WTC11 (cell line): ENCODE results near the gene SLC12A9. TPM values are rescaled to one million over a fixed set of nuclear protein-coding genes. Genes with fewer than 3 reads are reported as not detected.

Experiments used
- ATAC-seq: fragments of 200-7000 bp; cut with Tn5 transposase; 2 replicates; pipeline ENCODE4 v1.10.0; 2021; ENCODE audit warnings: mild to moderate bottlenecking, moderate library complexity
- CTCF ChIA-PET: fragments of 300-600 bp; sonication (Branson Sonifier 250); formaldehyde crosslinking; loops from one replicate; lab custom pipeline; 2021; ENCODE audit warnings: antibody characterized with exemption; lab: Charles Lee
- POLR2A ChIA-PET: fragments of 350-600 bp; sonication (Branson Sonifier 250); formaldehyde crosslinking; loops from one replicate; lab custom pipeline; 2021; ENCODE audit warnings: antibody characterized with exemption; lab: Charles Lee
- DNase-seq: peaks from one replicate; pipeline ENCODE4 v3.0.0; 2021; ENCODE audit warnings: low spot score
- H3K27ac Mint-ChIP-seq: 2 replicates; pipeline ENCODE4 v1.8.0; 2021; ENCODE audit warnings: mixed read lengths
- H3K27me3 Mint-ChIP-seq: 2 replicates; pipeline ENCODE4 v1.8.0; 2021; ENCODE audit warnings: low read depth, mild to moderate bottlenecking, moderate library complexity, mixed read lengths
- H3K36me3 Mint-ChIP-seq: 2 replicates; pipeline ENCODE4 v1.8.0; 2021; ENCODE audit warnings: mixed read lengths
- H3K4me1 Mint-ChIP-seq: 2 replicates; pipeline ENCODE4 v1.8.0; 2022; ENCODE audit warnings: mixed read lengths
- H3K4me3 Mint-ChIP-seq: 2 replicates; pipeline ENCODE4 v1.8.0; 2021; ENCODE audit warnings: mild to moderate bottlenecking, moderate library complexity, mixed read lengths
- H3K9me3 Mint-ChIP-seq: 2 replicates; pipeline ENCODE4 v1.8.0; 2021; ENCODE audit warnings: mixed read lengths
- ARID4B ChIP-seq: sonication (generic); formaldehyde crosslinking; IDR thresholded peaks from 2 replicates; pipeline ENCODE4 v1.8.0; 2023; ENCODE audit warnings: missing genetic modification reagents, mild to moderate bottlenecking, borderline replicate concordance
- ATF1 ChIP-seq: sonication (generic); formaldehyde crosslinking; IDR thresholded peaks from 2 replicates; pipeline ENCODE4 v1.8.1; 2023; ENCODE audit warnings: mild to moderate bottlenecking, moderate library complexity, missing genetic modification reagents
- ATF2 ChIP-seq: sonication (generic); formaldehyde crosslinking; IDR thresholded peaks from 2 replicates; pipeline ENCODE4 v1.8.1; 2022; ENCODE audit warnings: low read depth, missing genetic modification reagents, borderline replicate concordance
- ESRRA ChIP-seq: sonication (generic); formaldehyde crosslinking; IDR thresholded peaks from 2 replicates; pipeline ENCODE4 v1.8.1; 2022; ENCODE audit warnings: mild to moderate bottlenecking, missing genetic modification reagents, borderline replicate concordance
- FOXK1 ChIP-seq: sonication (generic); formaldehyde crosslinking; IDR thresholded peaks from 2 replicates; pipeline ENCODE4 v1.8.0; 2022; ENCODE audit warnings: mild to moderate bottlenecking, moderate library complexity, missing genetic modification reagents
- FOXP1 ChIP-seq: sonication (generic); formaldehyde crosslinking; IDR thresholded peaks from 2 replicates; pipeline ENCODE4 v1.8.0; 2022; ENCODE audit warnings: missing genetic modification reagents, mild to moderate bottlenecking, moderate library complexity, borderline replicate concordance
- GTF2I ChIP-seq: fragments of 250-450 bp; sonication (Bioruptor Pico); conservative IDR thresholded peaks from 2 replicates; pipeline ENCODE4 v1.4.0; 2021; ENCODE audit warnings: mild to moderate bottlenecking
- KAT7 ChIP-seq: sonication (generic); formaldehyde crosslinking; IDR thresholded peaks from 2 replicates; pipeline ENCODE4 v1.8.1; 2023; ENCODE audit warnings: missing genetic modification reagents, mild to moderate bottlenecking, borderline replicate concordance
- NFATC4 ChIP-seq: fragments of 250-450 bp; sonication (Bioruptor Pico); IDR thresholded peaks from 2 replicates; pipeline ENCODE4 v1.9.0; 2021; ENCODE audit warnings: mild to moderate bottlenecking
- NR1H2 ChIP-seq: sonication (generic); formaldehyde crosslinking; IDR thresholded peaks from 2 replicates; pipeline ENCODE4 v1.9.0; 2021; ENCODE audit warnings: mild to moderate bottlenecking, moderate library complexity, missing genetic modification reagents
- NR2C2 ChIP-seq: sonication (generic); formaldehyde crosslinking; IDR thresholded peaks from 2 replicates; pipeline ENCODE4 v1.8.0; 2022; ENCODE audit warnings: mild to moderate bottlenecking, missing genetic modification reagents
- TEAD4 ChIP-seq: sonication (generic); formaldehyde crosslinking; IDR thresholded peaks from 2 replicates; pipeline ENCODE4 v1.8.0; 2022; ENCODE audit warnings: mild to moderate bottlenecking, missing genetic modification reagents
- ZNF121 ChIP-seq: sonication (generic); formaldehyde crosslinking; IDR thresholded peaks from 2 replicates; pipeline ENCODE4 v1.8.0; 2023; ENCODE audit warnings: missing genetic modification reagents
- ZNF232 ChIP-seq: sonication (generic); formaldehyde crosslinking; IDR thresholded peaks from 2 replicates; pipeline ENCODE4 v1.8.0; 2022; ENCODE audit warnings: mild to moderate bottlenecking, missing genetic modification reagents
- ZNF263 ChIP-seq: sonication (generic); formaldehyde crosslinking; IDR thresholded peaks from 2 replicates; pipeline ENCODE4 v1.8.1; 2022; ENCODE audit warnings: low read depth, mild to moderate bottlenecking, moderate library complexity, missing genetic modification reagents
- total RNA-seq: library from RNA; stranded (reverse); gene quantifications from 3 replicates; pipeline ENCODE4 v1.2.3, GENCODE V29; 2021
- TF ChIP-seq, protein P1 (sequence below): sonication (generic); formaldehyde crosslinking; IDR thresholded peaks from 2 replicates; pipeline ENCODE4 v1.8.0; 2023; ENCODE audit warnings: missing genetic modification reagents
- TF ChIP-seq, protein P2 (sequence below): sonication (generic); formaldehyde crosslinking; IDR thresholded peaks from 2 replicates; pipeline ENCODE4 v1.8.1; 2022; ENCODE audit warnings: low read depth, mild to moderate bottlenecking, moderate library complexity, missing genetic modification reagents, borderline replicate concordance
- TF ChIP-seq, protein P3 (sequence below): sonication (generic); formaldehyde crosslinking; IDR thresholded peaks from 2 replicates; pipeline ENCODE4 v1.8.0; 2022; ENCODE audit warnings: mild to moderate bottlenecking, missing genetic modification reagents
- TF ChIP-seq, protein P4 (sequence below): sonication (generic); formaldehyde crosslinking; IDR thresholded peaks from 2 replicates; pipeline ENCODE4 v1.8.0; 2023; ENCODE audit warnings: mild to moderate bottlenecking, missing genetic modification reagents
- TF ChIP-seq, protein P5 (sequence below): sonication (generic); formaldehyde crosslinking; IDR thresholded peaks from 2 replicates; pipeline ENCODE4 v1.8.0; 2022; ENCODE audit warnings: mild to moderate bottlenecking, missing genetic modification reagents

SLC12A9 gene
- total RNA-seq, 1 experiment from 2014 or later = 39.3 TPM

- TF ChIP-seq, protein P1, sequence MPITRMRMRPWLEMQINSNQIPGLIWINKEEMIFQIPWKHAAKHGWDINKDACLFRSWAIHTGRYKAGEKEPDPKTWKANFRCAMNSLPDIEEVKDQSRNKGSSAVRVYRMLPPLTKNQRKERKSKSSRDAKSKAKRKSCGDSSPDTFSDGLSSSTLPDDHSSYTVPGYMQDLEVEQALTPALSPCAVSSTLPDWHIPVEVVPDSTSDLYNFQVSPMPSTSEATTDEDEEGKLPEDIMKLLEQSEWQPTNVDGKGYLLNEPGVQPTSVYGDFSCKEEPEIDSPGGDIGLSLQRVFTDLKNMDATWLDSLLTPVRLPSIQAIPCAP (CRISPR knock-in tag) = 0 out of 2 replicates have a peak, but pooled peaks have one; percentile 35
- TF ChIP-seq ESRRA (CRISPR knock-in tag) = no peak
- no peak; the same call in 1 of the 2 replicates for TF ChIP-seq ATF1 (CRISPR knock-in tag)
- TF ChIP-seq, protein P2, sequence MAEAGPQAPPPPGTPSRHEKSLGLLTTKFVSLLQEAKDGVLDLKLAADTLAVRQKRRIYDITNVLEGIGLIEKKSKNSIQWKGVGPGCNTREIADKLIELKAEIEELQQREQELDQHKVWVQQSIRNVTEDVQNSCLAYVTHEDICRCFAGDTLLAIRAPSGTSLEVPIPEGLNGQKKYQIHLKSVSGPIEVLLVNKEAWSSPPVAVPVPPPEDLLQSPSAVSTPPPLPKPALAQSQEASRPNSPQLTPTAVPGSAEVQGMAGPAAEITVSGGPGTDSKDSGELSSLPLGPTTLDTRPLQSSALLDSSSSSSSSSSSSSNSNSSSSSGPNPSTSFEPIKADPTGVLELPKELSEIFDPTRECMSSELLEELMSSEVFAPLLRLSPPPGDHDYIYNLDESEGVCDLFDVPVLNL (CRISPR knock-in tag) = no peak; the same call in 1 of the 2 replicates
Observed at GRCh38 chr7:100888988-100889750, 36.7 kb downstream of the SLC12A9 start, which contains the start of gene UFSP1 (continued).

DNA sequence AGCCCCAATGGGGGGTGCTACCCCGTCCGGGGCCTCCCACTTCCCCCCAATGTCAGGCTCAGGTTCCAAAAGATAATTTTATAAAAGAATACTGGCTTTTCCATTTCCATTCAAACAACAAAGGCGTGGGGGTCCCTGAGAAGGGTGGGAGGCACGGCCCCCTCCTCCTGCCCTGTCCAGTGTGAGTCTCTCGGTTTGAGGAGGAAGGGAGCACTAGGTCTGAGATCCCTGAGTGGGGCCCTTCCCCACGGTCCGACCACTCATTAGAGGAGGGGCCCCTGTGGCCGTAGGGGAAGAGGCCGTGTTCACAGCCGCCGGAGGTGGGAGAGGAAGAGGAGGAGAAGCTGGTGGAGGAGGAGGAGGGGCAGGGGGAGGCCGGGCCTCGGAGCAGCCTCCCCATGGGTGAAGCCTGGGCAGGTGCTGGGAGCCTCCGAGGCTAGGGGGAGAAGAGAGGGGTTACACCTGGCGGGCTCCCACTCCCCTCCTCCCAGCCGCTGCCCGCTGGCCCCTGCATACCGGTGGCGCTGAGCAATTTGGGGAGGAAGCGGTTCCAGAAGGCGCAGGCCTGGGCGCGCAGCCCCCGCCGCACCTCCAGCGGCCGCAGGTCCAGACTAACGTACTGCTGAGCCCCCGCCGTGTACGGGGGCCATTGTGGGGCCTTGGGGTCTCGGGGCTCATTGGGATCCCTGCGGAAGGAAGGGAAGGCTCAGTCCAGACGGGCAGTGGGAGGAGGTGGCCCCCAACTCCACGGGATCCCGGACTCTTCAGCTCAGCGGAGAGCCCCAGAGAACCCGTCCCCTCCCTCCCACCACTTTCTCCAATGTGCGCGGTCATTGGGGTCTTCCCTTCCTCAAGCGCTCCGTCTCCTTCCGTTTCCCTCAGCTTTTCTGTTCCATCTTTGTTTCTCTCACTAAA is 38.4 kb downstream of the SLC12A9 start:
- Mint-ChIP-seq H3K4me1 (peaks cover 42% of the 10 kb centered on the region), H3K27ac (peak overlapping the region; percentile 97), H3K36me3 (peaks cover 28% of the 10 kb centered on the region), H3K4me3 (peak overlapping the region; percentile 88), H3K27me3 (peaks cover 11% of the 10 kb centered on the region), H3K9me3 (no peaks in the 10 kb centered on the region)
- ChIA-PET POLR2A (interaction anchor here (0.5 to 6.2 kb wide), 11 partner anchors 16 to 1011 kb away, joined by 3 to 71 read pairs (median 4); partner anchors contain the start of genes EPHB4, FBXO24, SRRT and TRIP6), CTCF (interaction anchor here (0.6 to 2.4 kb wide), 25 partner anchors 16 to 1744 kb away, joined by 3 to 18 read pairs (median 5); partner anchors contain the start of genes EPHB4, POP7, SLC12A9 and SRRT)
- ATAC-seq (no peak), DNase-seq (peak; percentile 48)
- TF ChIP-seq, protein P3, sequence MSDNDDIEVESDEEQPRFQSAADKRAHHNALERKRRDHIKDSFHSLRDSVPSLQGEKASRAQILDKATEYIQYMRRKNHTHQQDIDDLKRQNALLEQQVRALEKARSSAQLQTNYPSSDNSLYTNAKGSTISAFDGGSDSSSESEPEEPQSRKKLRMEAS (CRISPR knock-in tag) = peak; percentile 13; the same call in 1 of the 2 replicates
- TF ChIP-seq NR2C2 (CRISPR knock-in tag) = no peak
- 0 out of 2 replicates have a peak, but pooled peaks have one; percentile 96 for TF ChIP-seq KAT7
- 0 out of 2 replicates have a peak, but pooled peaks have one; percentile 10 for TF ChIP-seq GTF2I (CRISPR knock-in tag)
- TF ChIP-seq ATF2 (CRISPR knock-in tag) = no peak
- TF ChIP-seq ARID4B = no peak
- TF ChIP-seq ZNF263 (CRISPR knock-in tag) = peak; percentile 63
- no peak for TF ChIP-seq FOXK1 (CRISPR knock-in tag)
- no peak for TF ChIP-seq NFATC4
- peak; percentile 66; the same call in 1 of the 2 replicates for TF ChIP-seq FOXP1
- TF ChIP-seq ATF1 (CRISPR knock-in tag) = no peak
- TF ChIP-seq NR1H2 (CRISPR knock-in tag) = no peak
- TF ChIP-seq TEAD4 (CRISPR knock-in tag) = 0 out of 2 replicates have a peak, but pooled peaks have one; percentile 10
- TF ChIP-seq, protein P4, sequence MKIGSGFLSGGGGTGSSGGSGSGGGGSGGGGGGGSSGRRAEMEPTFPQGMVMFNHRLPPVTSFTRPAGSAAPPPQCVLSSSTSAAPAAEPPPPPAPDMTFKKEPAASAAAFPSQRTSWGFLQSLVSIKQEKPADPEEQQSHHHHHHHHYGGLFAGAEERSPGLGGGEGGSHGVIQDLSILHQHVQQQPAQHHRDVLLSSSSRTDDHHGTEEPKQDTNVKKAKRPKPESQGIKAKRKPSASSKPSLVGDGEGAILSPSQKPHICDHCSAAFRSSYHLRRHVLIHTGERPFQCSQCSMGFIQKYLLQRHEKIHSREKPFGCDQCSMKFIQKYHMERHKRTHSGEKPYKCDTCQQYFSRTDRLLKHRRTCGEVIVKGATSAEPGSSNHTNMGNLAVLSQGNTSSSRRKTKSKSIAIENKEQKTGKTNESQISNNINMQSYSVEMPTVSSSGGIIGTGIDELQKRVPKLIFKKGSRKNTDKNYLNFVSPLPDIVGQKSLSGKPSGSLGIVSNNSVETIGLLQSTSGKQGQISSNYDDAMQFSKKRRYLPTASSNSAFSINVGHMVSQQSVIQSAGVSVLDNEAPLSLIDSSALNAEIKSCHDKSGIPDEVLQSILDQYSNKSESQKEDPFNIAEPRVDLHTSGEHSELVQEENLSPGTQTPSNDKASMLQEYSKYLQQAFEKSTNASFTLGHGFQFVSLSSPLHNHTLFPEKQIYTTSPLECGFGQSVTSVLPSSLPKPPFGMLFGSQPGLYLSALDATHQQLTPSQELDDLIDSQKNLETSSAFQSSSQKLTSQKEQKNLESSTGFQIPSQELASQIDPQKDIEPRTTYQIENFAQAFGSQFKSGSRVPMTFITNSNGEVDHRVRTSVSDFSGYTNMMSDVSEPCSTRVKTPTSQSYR (CRISPR knock-in tag) = 0 out of 2 replicates have a peak, but pooled peaks have one; percentile 18
- no peak for TF ChIP-seq ZNF121
- TF ChIP-seq, protein P5, sequence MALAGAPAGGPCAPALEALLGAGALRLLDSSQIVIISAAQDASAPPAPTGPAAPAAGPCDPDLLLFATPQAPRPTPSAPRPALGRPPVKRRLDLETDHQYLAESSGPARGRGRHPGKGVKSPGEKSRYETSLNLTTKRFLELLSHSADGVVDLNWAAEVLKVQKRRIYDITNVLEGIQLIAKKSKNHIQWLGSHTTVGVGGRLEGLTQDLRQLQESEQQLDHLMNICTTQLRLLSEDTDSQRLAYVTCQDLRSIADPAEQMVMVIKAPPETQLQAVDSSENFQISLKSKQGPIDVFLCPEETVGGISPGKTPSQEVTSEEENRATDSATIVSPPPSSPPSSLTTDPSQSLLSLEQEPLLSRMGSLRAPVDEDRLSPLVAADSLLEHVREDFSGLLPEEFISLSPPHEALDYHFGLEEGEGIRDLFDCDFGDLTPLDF (CRISPR knock-in tag) = no peak
- peak; percentile 20; the same call in 1 of the 2 replicates for TF ChIP-seq ZNF232
